DOHH2 (cell line): ENCODE data around the gene LNX1.

ENCODE experiments used
- H3F3A ChIP-seq: fragments of 200-600 bp; sonication (generic), shearing (Covaris generic); 2 replicates; pipeline ENCODE4 v1.6.0; 2016; ENCODE audit warnings: antibody characterized with exemption, mild to moderate bottlenecking; ENCODE audit not compliant: control insufficient read depth, insufficient read depth
- H3K27ac ChIP-seq: fragments of 200-600 bp; sonication (generic); 2 replicates; pipeline ENCODE4 v1.5.1; 2014; ENCODE audit warnings: low read depth, mild to moderate bottlenecking, low read length, moderate library complexity
- H3K27me3 ChIP-seq: fragments of 200-600 bp; sonication (generic); 2 replicates; pipeline ENCODE4 v1.6.1; 2014; ENCODE audit warnings: mild to moderate bottlenecking, low read length, mixed read lengths; ENCODE audit not compliant: control insufficient read depth
- H3K36me3 ChIP-seq: fragments of 200-600 bp; sonication (generic); 2 replicates; pipeline ENCODE4 v1.6.1; 2014; ENCODE audit warnings: mild to moderate bottlenecking, low read length, moderate library complexity, mixed read lengths; ENCODE audit not compliant: control insufficient read depth
- H3K4me1 ChIP-seq: fragments of 200-600 bp; sonication (generic); 2 replicates; pipeline ENCODE4 v1.6.1; 2014; ENCODE audit warnings: mild to moderate bottlenecking, low read length, mixed read lengths; ENCODE audit not compliant: control insufficient read depth
- H3K4me2 ChIP-seq: fragments of 200-600 bp; sonication (generic); 2 replicates; pipeline ENCODE4 v1.6.0; 2014; ENCODE audit warnings: mild to moderate bottlenecking, low read length, moderate library complexity
- H3K4me3 ChIP-seq: fragments of 200-600 bp; sonication (generic); 2 replicates; pipeline ENCODE4 v1.5.1; 2014; ENCODE audit warnings: mild to moderate bottlenecking, low read length, mixed read lengths
- H3K79me2 ChIP-seq: fragments of 200-600 bp; sonication (generic); 2 replicates; pipeline ENCODE4 v1.6.1; 2014; ENCODE audit warnings: mild to moderate bottlenecking, low read length, mixed read lengths; ENCODE audit not compliant: control insufficient read depth
- H3K9me2 ChIP-seq: fragments of 200-600 bp; sonication (generic); replicated peaks from 2 replicates; pipeline ENCODE4 v1.6.1; 2014; ENCODE audit warnings: mild to moderate bottlenecking, low read length, mixed read lengths; ENCODE audit not compliant: control insufficient read depth
- H3K9me3 ChIP-seq: fragments of 200-600 bp; sonication (generic); 2 replicates; pipeline ENCODE4 v1.6.1; 2014; ENCODE audit warnings: antibody characterized with exemption, low read length, mixed read lengths; ENCODE audit not compliant: control insufficient read depth, insufficient read depth
- H4K20me1 ChIP-seq: fragments of 200-600 bp; sonication (generic); 2 replicates; pipeline ENCODE4 v1.6.0; 2014; ENCODE audit warnings: low read depth, mild to moderate bottlenecking, antibody characterized with exemption, low read length, moderate library complexity; ENCODE audit not compliant: control insufficient read depth, insufficient read depth
- EZH2phosphoT487 ChIP-seq: fragments of 200-600 bp; sonication (generic); IDR thresholded peaks from 2 replicates; pipeline ENCODE4 v1.6.1; 2017; ENCODE audit warnings: borderline replicate concordance, mild to moderate bottlenecking, antibody characterized with exemption, low read length, moderate library complexity, mixed read lengths
- TF ChIP-seq, protein P1 (sequence below): fragments of 200-600 bp; sonication (generic); IDR thresholded peaks from one replicate; pipeline ENCODE4 v1.5.1; 2014; ENCODE audit warnings: antibody characterized with exemption, mild to moderate bottlenecking, low read depth, low read length; ENCODE audit not compliant: poor library complexity, severe bottlenecking

Gene LNX1

GRCh38 chr4:53500546-53500945 is 90.7 kb downstream of the LNX1 start:
- Histone ChIP-seq H3F3A (no peaks in the 10 kb centered on the region), H3K4me1 (no peaks in the 10 kb centered on the region), H3K27me3 (no peaks in the 10 kb centered on the region), H3K36me3 (no peaks in the 10 kb centered on the region), H3K79me2 (no peaks in the 10 kb centered on the region), H3K9me2 (no peaks in the 10 kb centered on the region), H3K4me3 (no peak overlapping the region), H4K20me1 (no peaks in the 10 kb centered on the region), H3K27ac (no peak overlapping the region), H3K9me3 (no peaks in the 10 kb centered on the region), H3K4me2 (no peak overlapping the region)
- TF ChIP-seq, protein P1, sequence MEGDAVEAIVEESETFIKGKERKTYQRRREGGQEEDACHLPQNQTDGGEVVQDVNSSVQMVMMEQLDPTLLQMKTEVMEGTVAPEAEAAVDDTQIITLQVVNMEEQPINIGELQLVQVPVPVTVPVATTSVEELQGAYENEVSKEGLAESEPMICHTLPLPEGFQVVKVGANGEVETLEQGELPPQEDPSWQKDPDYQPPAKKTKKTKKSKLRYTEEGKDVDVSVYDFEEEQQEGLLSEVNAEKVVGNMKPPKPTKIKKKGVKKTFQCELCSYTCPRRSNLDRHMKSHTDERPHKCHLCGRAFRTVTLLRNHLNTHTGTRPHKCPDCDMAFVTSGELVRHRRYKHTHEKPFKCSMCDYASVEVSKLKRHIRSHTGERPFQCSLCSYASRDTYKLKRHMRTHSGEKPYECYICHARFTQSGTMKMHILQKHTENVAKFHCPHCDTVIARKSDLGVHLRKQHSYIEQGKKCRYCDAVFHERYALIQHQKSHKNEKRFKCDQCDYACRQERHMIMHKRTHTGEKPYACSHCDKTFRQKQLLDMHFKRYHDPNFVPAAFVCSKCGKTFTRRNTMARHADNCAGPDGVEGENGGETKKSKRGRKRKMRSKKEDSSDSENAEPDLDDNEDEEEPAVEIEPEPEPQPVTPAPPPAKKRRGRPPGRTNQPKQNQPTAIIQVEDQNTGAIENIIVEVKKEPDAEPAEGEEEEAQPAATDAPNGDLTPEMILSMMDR = no peak

DNA sequence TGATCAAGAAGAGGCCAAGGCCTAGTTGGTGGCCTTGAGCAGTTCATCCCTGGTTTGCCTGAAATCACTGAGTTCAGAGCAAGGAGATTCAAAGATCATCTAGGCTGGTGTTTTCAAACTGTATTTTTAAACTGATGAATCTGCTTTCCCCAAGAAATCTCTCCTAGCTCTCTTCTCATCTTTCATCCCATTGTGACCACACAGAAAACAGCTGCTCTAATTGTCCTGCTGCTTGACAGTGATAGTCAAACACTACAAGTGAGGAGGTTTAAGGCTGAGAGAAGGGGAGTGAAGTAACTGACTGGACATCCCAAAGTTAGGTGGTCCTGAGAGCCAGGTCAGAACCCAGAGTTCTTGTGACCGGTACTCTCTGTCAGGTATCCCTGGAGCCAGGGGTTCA is 91.5 kb downstream of the LNX1 start:
- Histone ChIP-seq H3K4me3 (no peak overlapping the region), H4K20me1 (no peaks in the 10 kb centered on the region)

DNA sequence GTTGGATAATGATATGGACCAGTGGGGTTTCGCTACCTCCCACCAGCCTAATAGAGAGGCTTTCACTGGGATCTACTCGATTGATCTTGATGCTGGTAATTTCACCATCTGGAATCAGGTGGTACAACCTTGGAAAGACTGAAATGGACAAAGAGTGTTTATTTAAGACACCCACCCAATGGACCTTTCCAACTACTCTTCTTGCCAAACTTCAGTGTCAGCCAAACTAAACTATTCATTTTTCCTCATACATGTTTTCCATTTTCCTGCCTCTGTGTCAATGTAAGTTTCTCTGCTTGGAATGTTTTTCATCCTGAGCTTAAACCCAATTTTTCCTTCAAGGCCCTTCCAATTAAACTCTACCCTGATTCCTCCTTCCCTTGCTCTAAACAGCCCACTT is 92.6 kb downstream of the LNX1 start:
- Histone ChIP-seq H3K27ac (no peak overlapping the region), H3K27me3 (no peaks in the 10 kb centered on the region), H3K9me2 (no peaks in the 10 kb centered on the region), H3K4me3 (no peak overlapping the region), H3F3A (no peaks in the 10 kb centered on the region), H3K36me3 (no peaks in the 10 kb centered on the region), H3K79me2 (no peaks in the 10 kb centered on the region), H4K20me1 (no peaks in the 10 kb centered on the region), H3K9me3 (no peaks in the 10 kb centered on the region), H3K4me1 (no peaks in the 10 kb centered on the region), H3K4me2 (no peak overlapping the region)
- TF ChIP-seq, protein P1 = no peak
- no peak for TF ChIP-seq EZH2phosphoT487

More for the DNA sequence above, 91.5 kb downstream of the LNX1 start:
- Histone ChIP-seq H3K9me2 (no peaks in the 10 kb centered on the region), H3K9me3 (no peaks in the 10 kb centered on the region), H3F3A (no peaks in the 10 kb centered on the region), H3K27me3 (no peaks in the 10 kb centered on the region), H3K4me1 (no peaks in the 10 kb centered on the region), H3K27ac (no peak overlapping the region), H3K4me2 (no peak overlapping the region), H3K79me2 (no peaks in the 10 kb centered on the region), H3K36me3 (no peaks in the 10 kb centered on the region)
- TF ChIP-seq, protein P1 = no peak
- TF ChIP-seq EZH2phosphoT487 = no peak
